ENCODE data around the gene CTIF.

GRCh38 chr18:48879008-48879431, 340.2 kb downstream of the CTIF start:
- no peak for TF ChIP-seq CTCF (IDR thresholded peaks at IDR 0.05; ENCODE audit: poor library complexity)
- TF ChIP-seq EZH2 (IDR thresholded peaks at IDR 0.05; ENCODE audit: borderline replicate concordance), result no peak

All from hepatocyte (in vitro differentiated cells).